HG02938 (cell line): ENCODE results near the gene RASA3.
A peak's percentile ranks its signal among the peaks of the same experiment; 100 is the strongest.
"Not testable (repeated sequence)": the region's sequence is repeated elsewhere in the genome, so short reads cannot be mapped to it uniquely, and the experiment has no call there.

Experiments used
- ATAC-seq: cut with Tn5 transposase; IDR thresholded peaks from one replicate; pipeline ENCODE4 v1.9.1; 2021; ENCODE audit warnings: mild to moderate bottlenecking, moderate library complexity; ENCODE audit not compliant: unreplicated experiment

The RASA3 gene

GRCh38 chr13:114024603-114025404 is 107.6 kb downstream of the RASA3 start:
- ATAC-seq, result peak; percentile 65

GRCh38 chr13:114023716-114024602 is 108.5 kb downstream of the RASA3 start:
- no peak for ATAC-seq

- no peak for ATAC-seq
Observed at GRCh38 chr13:114022876-114023275, 109.5 kb downstream of the RASA3 start.

DNA sequence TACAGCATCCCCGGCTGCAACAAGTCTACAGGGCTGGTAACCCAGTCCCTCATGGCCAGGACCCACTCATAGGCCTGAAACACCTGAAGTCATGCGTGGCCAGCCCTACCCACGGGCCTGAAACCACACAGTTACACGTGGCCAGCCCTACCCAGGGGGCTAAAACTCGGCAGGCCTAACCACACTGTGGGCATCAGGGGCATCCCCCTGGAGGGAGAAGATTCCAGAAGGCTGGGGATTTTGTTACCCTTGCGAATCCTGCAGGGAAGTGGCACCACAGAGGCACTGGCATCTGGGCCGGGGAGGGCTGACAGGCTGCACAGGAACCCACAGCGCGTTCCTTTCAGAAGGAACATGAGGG is 110.1 kb downstream of the RASA3 start:
- ATAC-seq, result no peak

GRCh38 chr13:114021464-114022308 is 110.7 kb downstream of the RASA3 start:
- no peak for ATAC-seq

DNA sequence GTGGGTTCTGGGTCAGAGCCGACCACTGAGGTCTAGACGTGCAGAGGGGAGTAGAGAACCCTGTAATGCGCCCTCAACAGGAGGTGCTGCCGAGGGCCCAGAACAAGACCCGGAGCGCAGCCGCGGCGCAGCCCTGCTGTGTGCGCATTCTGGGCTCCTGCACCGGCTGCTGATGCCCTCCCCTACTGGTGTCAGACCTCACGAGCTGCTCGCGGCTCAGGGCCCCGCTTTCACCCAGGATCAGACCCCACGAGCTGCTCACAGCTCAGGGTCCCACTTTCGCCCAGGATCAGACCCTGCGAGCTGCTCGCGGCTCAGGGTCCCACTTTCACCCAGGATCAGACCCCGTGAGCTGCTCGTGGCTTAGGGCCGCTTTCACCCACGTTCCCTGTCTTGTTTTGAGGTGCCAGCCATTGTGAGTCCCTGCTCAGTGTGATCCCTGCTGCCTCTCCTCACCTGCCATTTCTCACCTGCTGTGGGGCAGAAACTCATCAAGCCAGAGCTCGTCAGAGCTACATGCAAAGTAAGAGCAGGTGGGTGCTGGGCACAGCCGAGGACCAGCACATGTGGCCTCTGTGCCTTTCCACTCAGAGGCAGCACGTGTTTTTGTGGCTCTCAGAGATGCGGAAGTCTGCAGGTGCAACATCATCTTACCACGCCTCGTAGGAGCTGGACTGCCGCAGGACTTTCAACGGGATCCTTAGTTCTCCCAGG is 111.5 kb downstream of the RASA3 start:
- no peak for ATAC-seq

DNA sequence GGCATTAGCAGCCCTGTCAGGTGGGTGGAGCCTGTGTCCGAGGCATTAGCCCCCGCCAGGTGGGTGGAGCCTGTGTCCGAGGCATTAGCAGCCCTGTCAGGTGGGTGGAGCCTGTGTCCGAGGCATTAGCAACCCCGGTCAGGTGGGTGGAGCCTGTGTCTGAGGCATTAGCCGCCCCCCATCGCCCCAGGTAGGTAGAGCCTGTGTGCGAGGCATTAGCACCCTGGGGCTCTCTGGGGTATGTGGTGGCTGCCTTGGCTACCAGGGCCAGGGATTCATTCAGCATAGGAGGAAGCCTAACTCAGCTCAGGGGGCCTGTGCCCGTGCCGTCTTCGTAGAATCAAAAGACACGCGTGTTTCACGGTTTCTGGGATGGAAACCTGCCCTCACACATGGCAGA is 112.3 kb downstream of the RASA3 start:
- ATAC-seq, result not testable (repeated sequence)

- no peak for ATAC-seq
Observed at GRCh38 chr13:114019367-114019766, 113.1 kb downstream of the RASA3 start.

- ATAC-seq, result no peak
Observed at GRCh38 chr13:114018461-114019055, 113.9 kb downstream of the RASA3 start.

GRCh38 chr13:114017966-114018365 is 114.5 kb downstream of the RASA3 start:
- no peak for ATAC-seq

DNA sequence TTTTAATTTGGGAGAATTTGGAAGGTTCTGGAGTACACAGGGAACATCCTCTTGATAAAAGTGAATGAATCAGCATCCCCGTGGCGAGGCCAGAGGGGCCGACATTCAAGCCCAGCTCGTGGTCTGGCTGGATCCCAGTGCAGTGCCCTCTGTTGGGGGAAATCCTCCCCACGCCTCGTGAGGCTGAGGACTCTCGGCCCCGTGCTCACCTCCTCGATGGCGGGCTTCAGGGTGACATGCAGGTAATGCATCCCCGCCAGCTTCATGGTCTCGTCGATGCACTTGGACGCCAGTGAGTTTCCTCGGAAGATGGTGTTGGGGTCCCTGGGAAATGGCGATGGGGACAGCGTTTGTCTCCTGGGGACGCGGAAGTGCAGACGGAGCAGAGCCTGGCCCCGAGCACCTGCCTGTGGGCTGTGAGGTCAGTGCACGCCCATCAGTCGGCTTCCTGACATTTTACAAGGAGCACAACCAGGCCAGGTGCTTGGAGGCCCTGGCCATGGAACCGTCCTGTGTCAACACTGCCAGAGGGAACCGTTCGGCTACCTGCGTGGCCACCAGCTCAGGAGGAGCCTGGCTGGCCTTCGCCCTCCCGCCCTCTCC is 115.3 kb downstream of the RASA3 start:
- ATAC-seq, result no peak

DNA sequence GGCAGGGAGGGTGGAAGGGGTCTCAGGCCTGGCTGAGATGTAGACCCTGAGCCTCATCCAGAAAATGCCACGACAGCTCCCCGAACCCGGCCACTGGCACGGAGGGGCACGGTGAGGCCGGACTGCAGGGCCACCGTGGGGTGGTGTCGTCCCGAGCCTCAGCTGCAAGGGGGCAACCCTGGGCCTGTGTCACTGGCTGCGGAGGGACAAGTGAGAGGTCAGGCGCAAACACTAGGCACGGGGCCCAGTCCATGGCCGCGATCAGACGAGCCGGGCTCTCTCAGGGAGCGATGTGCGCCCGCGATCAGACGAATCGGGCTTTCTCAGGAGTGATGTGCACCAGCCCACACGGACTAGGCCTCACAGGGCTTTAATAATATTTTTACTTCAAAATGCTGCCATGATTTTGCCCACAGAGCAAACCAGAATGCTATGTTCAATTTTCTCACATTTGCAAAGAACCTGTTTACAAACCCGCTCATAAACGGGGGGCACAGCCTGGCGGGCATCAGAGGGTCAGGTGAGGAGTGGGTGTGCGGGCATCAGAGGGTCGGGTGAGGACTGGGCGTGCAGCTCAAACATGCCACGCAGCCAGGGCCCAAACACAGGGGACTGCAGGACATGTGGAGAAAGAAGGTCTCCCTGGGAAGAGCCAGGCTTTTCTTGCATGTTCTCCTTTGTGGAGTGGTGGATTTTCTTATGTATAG is 115.9 kb downstream of the RASA3 start:
- no peak for ATAC-seq

DNA sequence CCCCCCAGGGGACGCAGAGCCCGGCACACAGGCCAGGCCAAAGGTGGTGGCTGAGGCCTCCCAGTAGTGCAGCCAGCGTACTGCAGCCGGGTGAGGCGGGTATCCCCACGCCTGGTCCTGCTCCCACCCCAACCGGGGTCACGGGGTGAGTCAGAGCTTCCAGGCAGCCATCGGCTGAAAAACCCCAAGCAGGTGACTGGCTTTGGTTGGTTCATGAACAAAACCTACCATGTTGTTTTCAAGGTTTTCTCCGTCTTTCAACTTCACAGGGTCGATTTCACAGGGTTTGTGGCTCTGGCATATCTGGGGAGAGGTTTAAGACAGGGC is 116.5 kb downstream of the RASA3 start:
- ATAC-seq, result no peak

DNA sequence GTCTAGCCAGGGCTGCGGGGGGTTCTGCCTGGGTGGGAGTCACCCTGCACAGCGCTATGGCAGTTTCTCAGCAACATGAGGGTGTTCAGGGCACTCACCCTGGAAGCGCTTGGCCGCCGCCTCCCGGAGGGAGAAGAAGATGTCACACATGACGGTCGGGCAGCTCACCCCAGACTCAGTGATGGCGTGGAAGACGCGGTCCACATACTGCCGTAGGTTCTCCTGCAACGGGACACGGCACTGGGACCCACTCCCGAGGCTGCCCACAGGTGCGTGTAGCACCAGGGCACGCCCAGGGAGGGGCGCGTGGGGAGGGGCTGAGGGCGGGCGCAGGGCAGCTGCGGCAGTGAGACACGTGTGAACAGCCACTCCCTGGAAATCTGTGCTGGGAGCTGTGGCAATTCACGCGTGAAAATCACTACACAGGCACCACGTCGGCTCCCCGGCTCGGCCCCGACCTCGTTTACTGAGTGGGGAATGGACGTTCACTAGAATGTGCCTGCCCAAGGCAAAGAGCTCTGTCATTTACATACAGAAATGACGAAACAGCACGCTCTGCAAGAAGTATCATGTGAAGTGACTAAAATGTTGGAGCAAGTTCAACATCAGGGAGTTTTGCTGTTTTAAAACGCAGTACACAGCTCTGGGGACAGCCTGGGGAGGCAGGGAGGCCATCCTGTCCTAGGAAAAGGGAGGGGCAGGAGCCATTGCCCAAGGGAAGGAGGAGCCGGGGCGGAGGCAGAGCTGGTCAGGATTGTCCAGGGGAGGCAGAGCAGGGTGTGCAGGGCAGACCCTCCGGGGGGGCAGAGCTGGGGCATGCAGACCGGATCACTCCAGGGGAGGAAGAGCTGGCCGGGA is 117.1 kb downstream of the RASA3 start:
- no peak for ATAC-seq

DNA sequence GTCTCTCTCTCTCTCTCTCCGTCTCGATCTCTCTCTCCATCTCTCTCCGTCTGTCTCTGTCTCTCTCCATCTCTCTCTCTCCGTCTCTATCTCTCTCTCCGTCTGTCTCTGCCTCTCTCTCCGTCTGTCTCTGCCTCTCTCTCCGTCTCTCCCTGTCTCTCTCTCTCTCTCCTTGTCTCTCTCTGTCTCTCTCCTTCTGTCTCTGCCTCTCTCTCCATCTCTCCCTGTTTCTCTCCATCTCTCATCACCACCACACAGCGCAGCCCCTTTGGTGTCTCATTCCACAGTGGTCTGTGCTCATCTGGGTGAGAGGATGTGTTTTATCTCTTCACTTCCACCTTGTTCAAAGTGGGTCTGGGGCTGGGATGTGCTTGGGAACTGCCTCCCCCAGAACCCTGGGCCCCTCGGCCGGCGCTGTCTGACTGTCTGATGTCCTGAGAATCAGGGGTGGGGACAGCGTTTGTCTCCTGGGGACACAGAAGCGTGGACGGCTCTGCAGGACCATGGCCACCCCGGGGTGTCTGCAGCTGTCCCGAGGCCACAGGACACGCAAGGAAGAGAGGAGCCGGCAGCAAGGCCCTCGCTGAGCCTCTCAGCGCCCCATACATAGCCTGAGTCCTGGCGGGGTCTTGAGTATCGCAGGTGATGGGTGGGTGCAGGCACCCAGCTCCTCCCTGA is 118.3 kb downstream of the RASA3 start:
- no peak for ATAC-seq

GRCh38 chr13:114013336-114013735 is 119.1 kb downstream of the RASA3 start:
- no peak for ATAC-seq

GRCh38 chr13:114012921-114013320 is 119.5 kb downstream of the RASA3 start:
- ATAC-seq, result no peak

DNA sequence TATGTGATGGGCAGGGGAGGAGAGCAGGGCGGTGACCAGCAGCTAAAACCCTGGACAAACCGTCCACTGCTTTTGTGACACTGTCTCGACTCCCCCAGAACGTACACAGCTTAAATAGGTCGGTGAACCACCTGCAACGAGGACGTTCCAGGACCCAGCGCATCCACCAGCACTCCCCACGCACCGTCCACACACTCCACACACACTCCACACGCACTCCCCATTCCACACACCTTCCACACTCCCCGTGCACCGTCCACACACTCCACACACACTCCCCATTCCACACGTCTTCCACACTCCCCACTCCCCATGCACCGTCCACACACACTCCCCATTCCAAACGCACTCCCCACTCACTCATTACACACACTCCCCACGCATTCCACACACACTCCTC is 120.3 kb downstream of the RASA3 start:
- no peak for ATAC-seq
